ENCODE results near the gene RBM34.

- TF ChIP-seq CTCF (conservative IDR thresholded peaks at IDR 0.05; ENCODE audit: low read length) (no peak), EZH2phosphoT487 (IDR thresholded peaks at IDR 0.05; ENCODE audit: borderline replicate concordance, low read depth, low read length) (no peak)
Observed at GRCh38 chr1:235139315-235139714, 21.7 kb downstream of the RBM34 start.

All from OCI-LY7 (cell line).